GM12878 (cell line): Measurements from ENCODE around the gene NFE2L3. TPM values are rescaled to one million over a fixed set of nuclear protein-coding genes. Genes with fewer than 3 reads are reported as not detected.

Source experiments
- BCL11A ChIP-seq: IDR thresholded peaks from 2 replicates; pipeline ENCODE4 v1.6.1; 2011; ENCODE audit warnings: low read depth, low read length
- CHD2 ChIP-seq: IDR thresholded peaks from 2 replicates; pipeline ENCODE4 v1.6.1; 2011; ENCODE audit warnings: low read depth, low read length, improper control_type of control experiment, borderline replicate concordance
- IKZF2 ChIP-seq, 2 experiments: fragments of 450-650 bp; IDR thresholded peaks; 2 replicates each; pipeline ENCODE4 v1.6.1; 2017; ENCODE audit warnings: mild to moderate bottlenecking in 2 of 2, moderate library complexity in 2 of 2
- KAT2A ChIP-seq: conservative IDR thresholded peaks from 2 replicates; pipeline ENCODE4 v1.6.1; 2011; ENCODE audit warnings: low read depth, low read length; ENCODE audit not compliant: control insufficient read depth
- MLLT1 ChIP-seq: fragments of 450-650 bp; IDR thresholded peaks from 2 replicates; pipeline ENCODE4 v1.6.1; 2016; ENCODE audit warnings: mild to moderate bottlenecking
- NFYB ChIP-seq: IDR thresholded peaks from 2 replicates; pipeline ENCODE4 v1.6.1; 2011; ENCODE audit warnings: low read depth, mild to moderate bottlenecking, low read length, improper control_type of control experiment, moderate library complexity; ENCODE audit not compliant: insufficient read depth
- NRF1 ChIP-seq: conservative IDR thresholded peaks from 2 replicates; pipeline ENCODE4 v1.6.1; 2011; ENCODE audit warnings: mild to moderate bottlenecking, low read depth, low read length, improper control_type of control experiment
- PAX8 ChIP-seq: fragments of 450-650 bp; IDR thresholded peaks from 2 replicates; pipeline ENCODE4 v1.6.1; 2017; ENCODE audit warnings: mild to moderate bottlenecking, moderate library complexity
- PBX3 ChIP-seq: IDR thresholded peaks from 2 replicates; pipeline ENCODE4 v1.6.1; 2011; ENCODE audit warnings: mild to moderate bottlenecking, low read depth, low read length, moderate library complexity; ENCODE audit not compliant: insufficient replicate concordance
- POLR2AphosphoS5 ChIP-seq: IDR thresholded peaks from 2 replicates; pipeline ENCODE4 v1.6.1; 2011; ENCODE audit warnings: mild to moderate bottlenecking, low read length, inconsistent platforms
- YBX1 ChIP-seq: fragments of 450-650 bp; IDR thresholded peaks from 2 replicates; pipeline ENCODE4 v1.6.1; 2016; ENCODE audit warnings: antibody characterized with exemption
- ZBTB33 ChIP-seq: fragments of 450-650 bp; IDR thresholded peaks from 2 replicates; pipeline ENCODE4 v1.6.1; 2017; ENCODE audit warnings: mild to moderate bottlenecking
- ZBTB40 ChIP-seq: fragments of 450-650 bp; IDR thresholded peaks from 2 replicates; pipeline ENCODE4 v1.6.1; 2016; ENCODE audit warnings: mild to moderate bottlenecking, moderate library complexity, borderline replicate concordance
- ZNF687 ChIP-seq: fragments of 450-650 bp; IDR thresholded peaks from 2 replicates; pipeline ENCODE4 v1.6.1; 2017; ENCODE audit warnings: mild to moderate bottlenecking, moderate library complexity
- ZZZ3 ChIP-seq: IDR thresholded peaks from 2 replicates; pipeline ENCODE4 v1.6.1; 2011; ENCODE audit warnings: low read depth; ENCODE audit not compliant: control insufficient read depth, insufficient read length
- polyA plus RNA-seq, 11 experiments: library from polyadenylated mRNA; depleted of rRNA in 4 of 11; unstranded in 6 of 11; stranded (reverse) in 5 of 11; fragments of >200 nt; fragmentation: Nextera tagmentation in 4 of 11; fragmentation: Illumina TruSeq in 1 of 11; extraction: Ambion mirVana in 4 of 11; extraction: Trizol in 1 of 11; gene quantifications; 1 replicate in 1 of 11; 2 replicates in 10 of 11; pipeline versions ENCODE4 v1.2.1 to v1.2.3, GENCODE V29; 2011 to 2016; ENCODE audit warnings: inconsistent platforms in 2 of 11, missing spikeins in 2 of 11, low read depth in 1 of 11
- total RNA-seq, 4 experiments: library from RNA; depleted of rRNA in 3 of 4; stranded (reverse); fragments of >200 nt in 3 of 4; fragmentation: Illumina TruSeq in 1 of 4; extraction: Trizol in 1 of 4; gene quantifications; 2 replicates each; pipeline versions ENCODE4 v1.2.1 to v1.2.3, GENCODE V29; 2013 to 2021

Gene NFE2L3
- total and polyA plus RNA-seq, 10 of the 15 experiments (the other 5 are each of a cell fraction or from before 2014, with no cell fraction given): 4.4 to 34.9 (median 13.0) TPM

- TF ChIP-seq ZBTB40 (peak; percentile 58; the same call in 1 of the 2 replicates), ZZZ3 (no peak), KAT2A (peak; percentile 48; the same call in 1 of the 2 replicates), YBX1 (no peak), PAX8 (no peak), CHD2 (peak; percentile 43), NFYB (no peak), MLLT1 (peak; percentile 97), POLR2AphosphoS5 (peak; percentile 100), ZBTB33 (peak; percentile 89; the same call in 1 of the 2 replicates), IKZF2 (IDR thresholded peaks at IDR 0.05) (no peak), PBX3 (peak; percentile 50), BCL11A (peak; percentile 15; the same call in 1 of the 2 replicates), NRF1 (0 out of 2 replicates have a peak, but pooled peaks have one; percentile 5), ZNF687 (peak; percentile 86)
Measured at GRCh38 chr7:26200444-26201246, 48.6 kb downstream of the NFE2L3 start, which contains the start of gene HNRNPA2B1 (continued).
